Renal cortex interstitium (tissue), 3 donors: Measurements from ENCODE around the gene KRTAP21-1. TPM values are rescaled to one million over a fixed set of nuclear protein-coding genes. Genes with fewer than 3 reads are reported as not detected.

Experiments used
- polyA plus RNA-seq, 3 donors: library from polyadenylated mRNA; unstranded; fragments of 120-200 nt; gene quantifications; one replicate each; pipeline ENCODE4 v1.2.1, GENCODE V29; 2013; ENCODE audit not compliant: insufficient read length in 3 of 3

KRTAP21-1 gene
- polyA plus RNA-seq, 3 donors: not detected

Other genes starting within 250 kb of the KRTAP21-1 start
- gene KRTAP19-6, start 213.6 kb downstream of the KRTAP21-1 start, polyA plus RNA-seq: not detected
- gene KRTAP19-7, start 194.1 kb downstream of the KRTAP21-1 start, polyA plus RNA-seq: not detected
- gene KRTAP22-2, start 165.0 kb downstream of the KRTAP21-1 start, polyA plus RNA-seq: not detected
- not detected for gene KRTAP6-3, start 163.0 kb downstream of the KRTAP21-1 start, polyA plus RNA-seq
- not detected for gene KRTAP6-2, start 156.5 kb downstream of the KRTAP21-1 start, polyA plus RNA-seq
- not detected for gene KRTAP22-1, start 154.3 kb downstream of the KRTAP21-1 start, polyA plus RNA-seq
- gene KRTAP6-1, start 141.5 kb downstream of the KRTAP21-1 start, polyA plus RNA-seq: not detected
- not detected for gene KRTAP20-1, start 139.0 kb downstream of the KRTAP21-1 start, polyA plus RNA-seq
- not detected for gene KRTAP20-4, start 134.8 kb downstream of the KRTAP21-1 start, polyA plus RNA-seq
- not detected for gene KRTAP20-2, start 120.2 kb downstream of the KRTAP21-1 start, polyA plus RNA-seq
- gene KRTAP20-3, start 112.6 kb downstream of the KRTAP21-1 start, polyA plus RNA-seq: not detected
- gene KRTAP21-3, start 36.7 kb downstream of the KRTAP21-1 start, polyA plus RNA-seq: not detected
- gene KRTAP21-2, start 8.2 kb downstream of the KRTAP21-1 start, polyA plus RNA-seq: not detected
- not detected for gene KRTAP8-1, start 57.8 kb upstream of the KRTAP21-1 start, polyA plus RNA-seq
- gene KRTAP7-1, start 74.3 kb upstream of the KRTAP21-1 start, polyA plus RNA-seq: not detected
- gene KRTAP11-1, start 126.2 kb upstream of the KRTAP21-1 start, polyA plus RNA-seq: not detected